NCI-H510A treated with DMSO at 0.1 percent for 48 hours (cell line): ENCODE results near the gene SAA2.
"Not testable (repeated sequence)": the region's sequence is repeated elsewhere in the genome, so short reads cannot be mapped to it uniquely, and the experiment has no call there.

ENCODE experiments used
- DNase-seq: peaks from one replicate; lab custom pipeline; 2025; lab: John Stamatoyannopoulos, UW

Gene SAA2

DNA sequence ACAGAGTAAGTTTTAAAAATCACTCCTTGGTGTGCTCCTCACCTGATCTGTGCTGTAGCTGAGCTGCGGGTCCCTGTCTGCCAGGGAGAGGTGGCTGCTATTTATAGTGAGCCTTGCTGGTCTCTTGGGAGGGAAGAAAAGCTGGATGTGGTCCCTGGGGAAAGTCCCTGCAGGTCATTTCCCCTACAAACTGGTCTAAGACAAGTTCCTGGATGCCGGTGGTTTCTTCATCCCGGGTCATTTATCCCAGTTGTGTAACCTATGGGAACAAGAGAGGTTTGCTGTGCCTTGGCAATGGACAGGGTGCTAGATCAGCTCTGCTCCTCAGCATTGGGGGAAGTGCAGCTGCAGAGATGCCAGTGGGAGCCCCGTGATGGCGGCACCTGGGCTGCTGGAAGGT is at the start of gene SAA2:
Gene SAA2, minus strand, starts transcription at position 108 of the 400 bp plus-strand sequence. CDS start 657 bp downstream, outside the sequence.
- DNase-seq: no peak

DNA sequence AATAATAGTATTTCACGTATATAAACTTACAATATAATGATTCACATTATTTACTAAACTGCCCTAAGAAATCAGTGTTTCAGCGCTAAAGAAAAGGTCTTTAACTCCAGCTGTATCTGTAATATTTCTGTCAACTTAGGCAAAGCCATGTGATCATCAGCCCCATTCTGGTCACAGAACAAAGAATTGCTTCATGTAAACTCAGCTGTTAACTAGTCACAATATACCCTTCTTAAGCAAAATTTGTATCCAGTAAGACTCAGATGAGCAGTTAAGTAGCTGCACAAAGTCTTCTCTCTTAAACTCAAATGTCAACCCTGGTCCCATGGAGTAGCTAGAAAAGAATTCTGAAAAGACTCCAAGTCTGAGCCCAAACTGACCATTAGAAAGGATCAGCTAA is 46.8 kb upstream of the SAA2 start:
- no peak for DNase-seq

- no peak for DNase-seq
Measured at GRCh38 chr11:18294862-18295261, 46.4 kb upstream of the SAA2 start.

- DNase-seq: no peak
Measured at GRCh38 chr11:18288911-18289310, 40.4 kb upstream of the SAA2 start.

DNA sequence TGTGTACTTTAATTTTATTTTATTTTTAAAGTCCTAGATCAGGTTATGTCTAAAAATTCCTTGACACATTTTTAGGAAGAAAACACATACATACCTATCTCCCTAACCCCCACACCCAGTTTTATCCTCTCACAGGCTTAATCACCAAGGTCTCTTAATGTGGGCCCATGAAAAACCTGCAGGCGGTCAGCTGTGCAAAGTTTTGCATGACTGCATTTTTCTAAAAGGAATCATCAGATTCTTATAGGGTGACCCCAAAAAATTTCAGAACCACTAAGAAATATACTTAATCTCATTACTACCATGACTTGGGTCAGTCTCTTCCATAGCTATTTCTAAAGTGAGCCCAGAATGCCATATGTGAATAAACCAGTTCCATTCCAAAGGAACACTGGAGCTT is 37.4 kb upstream of the SAA2 start:
- no peak for DNase-seq

- DNase-seq: no peak
Measured at GRCh38 chr11:18282626-18283025, 34.2 kb upstream of the SAA2 start.

DNA sequence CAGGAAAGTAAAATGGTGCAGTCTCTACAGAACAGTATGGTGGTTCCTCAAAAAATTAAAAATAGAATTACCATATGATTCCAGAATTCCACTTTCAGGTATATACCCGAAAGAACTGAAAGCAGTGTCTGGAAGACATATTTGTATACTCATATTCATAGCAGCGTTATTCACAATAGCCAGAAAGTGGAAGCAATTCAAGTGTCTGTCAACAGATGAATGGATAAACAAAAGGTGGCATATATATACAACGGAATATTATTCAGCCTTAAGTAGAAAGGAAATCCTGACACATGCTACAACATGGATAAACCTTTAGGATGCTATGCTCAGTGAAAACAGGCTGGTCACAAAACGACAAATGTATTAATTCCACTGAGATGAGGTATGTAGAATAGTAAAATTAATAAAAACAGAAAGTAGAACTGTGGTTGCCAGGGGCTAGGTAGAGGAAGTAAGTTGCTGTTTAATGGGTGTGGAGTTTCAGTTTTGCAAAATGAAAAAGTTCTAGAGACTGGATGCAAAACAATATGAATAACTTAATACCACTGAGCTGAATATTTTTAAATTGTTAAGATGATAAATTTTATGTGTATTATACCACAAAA is 32.1 kb upstream of the SAA2 start:
- DNase-seq: no peak

- DNase-seq: no peak
Measured at GRCh38 chr11:18277565-18278271, 29.2 kb upstream of the SAA2 start.

DNA sequence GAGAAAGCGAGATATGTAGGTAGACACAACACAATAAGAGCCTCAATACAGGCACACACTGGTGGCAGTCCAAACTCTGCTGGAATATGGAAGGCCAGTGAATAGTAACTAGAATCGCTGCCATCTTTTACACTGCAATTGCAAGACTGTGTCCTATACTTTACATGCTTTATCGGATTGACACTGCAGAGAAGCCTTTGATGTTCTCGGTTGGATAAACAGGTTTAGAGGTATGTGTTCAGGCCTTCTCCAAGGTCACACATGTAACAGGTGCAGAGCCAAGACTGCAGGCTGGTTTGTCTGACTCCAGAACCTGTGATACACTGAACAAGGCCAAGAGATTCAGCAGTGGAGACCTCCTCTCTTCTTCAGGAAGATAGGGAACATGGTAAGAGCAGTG is 22.7 kb upstream of the SAA2 start:
- no peak for DNase-seq

- DNase-seq: no peak
Measured at GRCh38 chr11:18270102-18270501, 21.6 kb upstream of the SAA2 start.

DNA sequence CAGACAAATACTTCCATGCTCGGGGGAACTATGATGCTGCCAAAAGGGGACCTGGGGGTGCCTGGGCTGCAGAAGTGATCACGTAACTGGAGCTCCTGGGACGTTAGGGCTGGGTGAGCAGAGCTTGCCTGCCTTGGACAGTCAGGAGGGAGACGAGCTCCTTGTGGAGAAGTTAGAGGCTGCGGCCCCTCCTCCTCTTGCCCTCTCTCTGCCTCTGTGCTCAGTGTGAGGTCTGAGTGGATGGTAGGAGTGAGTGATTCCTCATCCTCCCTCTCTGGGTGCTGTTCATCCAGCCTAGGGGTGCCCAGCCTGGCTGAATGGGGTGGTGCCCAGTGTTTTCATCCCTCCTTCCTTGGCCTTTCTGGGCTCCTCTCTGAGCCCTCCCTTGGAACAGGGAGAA is 20.8 kb upstream of the SAA2 start:
- DNase-seq: not testable (repeated sequence)

DNA sequence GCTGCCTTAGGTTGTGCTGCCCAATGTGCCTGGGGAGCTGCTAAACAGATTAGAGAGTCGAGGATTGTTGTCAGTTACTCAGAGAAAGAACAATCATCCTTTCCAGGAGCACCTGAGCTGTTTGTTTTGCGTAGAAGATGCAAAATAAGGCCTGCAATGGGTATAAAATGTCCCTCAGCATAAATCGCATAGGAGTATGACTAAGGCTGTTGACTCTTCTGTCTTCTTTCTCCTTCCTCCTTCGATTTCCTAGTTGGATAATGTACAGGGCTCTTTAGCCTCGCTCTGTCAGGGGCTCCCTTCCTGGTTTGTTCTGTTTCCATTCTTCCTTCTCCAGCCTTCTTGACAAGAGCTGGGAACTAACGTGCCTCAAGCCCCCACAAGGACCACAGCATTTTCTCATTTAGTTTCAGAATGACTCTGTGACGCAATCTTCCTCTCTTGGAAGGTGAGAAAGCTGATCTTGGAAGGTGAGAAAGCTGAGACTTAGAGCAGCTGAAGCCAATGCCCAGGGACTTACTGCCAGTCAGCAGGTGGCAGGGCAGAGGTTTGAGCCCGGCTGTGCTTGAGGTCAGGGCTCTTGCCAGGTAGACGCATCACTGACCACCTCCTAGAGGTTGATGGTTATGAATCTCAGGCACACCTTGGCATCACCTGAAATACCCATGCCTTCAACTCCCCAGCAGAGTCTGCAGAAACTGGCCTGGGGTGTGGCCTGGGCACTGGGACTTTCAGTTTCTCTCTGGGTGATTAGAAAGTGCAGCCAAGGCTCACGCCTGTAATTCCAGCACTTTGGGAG is 19.1 kb upstream of the SAA2 start:
- DNase-seq: not testable (repeated sequence)

DNA sequence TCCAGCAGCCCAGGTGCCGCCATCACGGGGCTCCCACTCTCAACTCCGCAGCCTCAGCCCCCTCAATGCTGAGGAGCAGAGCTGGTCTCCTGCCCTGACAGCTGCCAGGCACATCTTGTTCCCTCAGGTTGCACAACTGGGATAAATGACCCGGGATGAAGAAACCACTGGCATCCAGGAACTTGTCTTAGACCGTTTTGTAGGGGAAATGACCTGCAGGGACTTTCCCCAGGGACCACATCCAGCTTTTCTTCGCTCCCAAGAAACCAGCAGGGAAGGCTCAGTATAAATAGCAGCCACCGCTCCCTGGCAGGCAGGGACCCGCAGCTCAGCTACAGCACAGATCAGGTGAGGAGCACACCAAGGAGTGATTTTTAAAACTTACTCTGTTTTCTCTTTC is 17.5 kb upstream of the SAA2 start, which contains the start of gene SAA1:
Gene SAA1, plus strand, starts transcription at position 316 of the 400 bp plus-strand sequence. CDS start 624 bp downstream, outside the sequence.
- DNase-seq: no peak

DNA sequence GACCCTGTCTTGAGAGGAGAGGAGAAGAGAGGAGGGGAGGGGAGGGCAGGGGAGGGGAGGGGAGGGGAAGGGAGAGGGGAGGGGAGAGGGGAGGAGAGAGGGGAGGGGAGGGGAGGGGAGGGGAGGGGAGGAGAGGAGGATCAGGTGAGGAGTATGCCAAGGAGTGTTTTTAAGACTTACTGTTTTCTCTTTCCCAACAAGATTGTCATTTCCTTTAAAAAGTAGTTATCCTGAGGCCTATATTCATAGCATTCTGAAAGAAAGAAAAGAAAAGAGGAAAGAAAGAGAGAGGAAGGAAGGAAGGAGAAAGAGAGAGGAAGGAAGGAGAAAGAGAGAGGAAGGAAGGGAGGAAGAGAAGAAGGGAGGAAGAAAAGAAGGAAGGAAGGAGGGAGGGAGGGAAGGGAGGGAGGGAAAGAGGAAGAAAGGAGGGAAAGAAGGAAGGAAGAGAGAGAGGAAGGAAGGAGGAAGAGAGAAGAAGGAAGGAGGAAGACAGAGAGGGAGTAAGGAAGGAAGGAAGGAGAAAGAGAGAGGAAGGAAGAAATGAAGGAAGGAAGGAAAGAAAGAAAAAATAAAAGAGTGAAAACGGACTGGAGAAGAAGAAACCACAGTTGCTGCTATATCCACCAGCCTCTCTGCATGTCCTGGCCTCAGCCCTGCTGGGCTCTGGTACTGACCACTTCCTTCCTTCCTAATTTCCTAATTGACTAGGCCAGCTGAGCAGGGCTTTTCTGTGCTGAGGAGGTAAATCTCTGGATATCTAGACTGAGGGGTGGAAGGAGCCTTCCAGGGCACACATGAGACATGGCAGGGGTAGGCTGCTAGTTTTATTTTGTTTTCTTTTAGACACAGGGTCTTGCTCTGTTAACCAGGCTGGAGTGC is 16.4 kb upstream of the SAA2 start:
- no peak for DNase-seq

DNA sequence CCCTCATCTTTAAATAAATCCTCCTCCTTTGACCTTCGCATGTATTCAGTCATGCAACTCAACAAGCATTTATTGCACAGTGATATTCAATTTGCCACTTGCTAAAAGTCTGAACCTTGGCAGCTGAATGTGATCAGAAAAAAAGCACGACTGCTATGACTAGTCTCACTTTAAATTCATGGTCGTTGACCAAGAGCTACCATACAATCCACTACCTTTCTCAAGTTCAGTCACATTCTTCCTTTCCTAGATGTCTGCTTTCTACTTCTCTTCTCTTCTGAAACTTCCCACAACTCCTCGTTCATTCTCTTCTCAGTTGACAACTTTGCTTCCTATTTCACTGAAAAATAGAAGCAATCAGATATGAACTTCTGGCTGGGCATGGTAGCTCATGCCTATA is 15.6 kb upstream of the SAA2 start:
- DNase-seq: no peak

- not testable (repeated sequence) for DNase-seq
Measured at GRCh38 chr11:18262681-18263350, 14.3 kb upstream of the SAA2 start.

GRCh38 chr11:18261721-18262120 is 13.3 kb upstream of the SAA2 start:
- DNase-seq: no peak

GRCh38 chr11:18259259-18259658 is 10.8 kb upstream of the SAA2 start:
- DNase-seq: no peak

- DNase-seq: no peak
Measured at GRCh38 chr11:18254781-18255361, 6.4 kb upstream of the SAA2 start.

GRCh38 chr11:18253778-18254338 is 5.4 kb upstream of the SAA2 start:
- DNase-seq: no peak

DNA sequence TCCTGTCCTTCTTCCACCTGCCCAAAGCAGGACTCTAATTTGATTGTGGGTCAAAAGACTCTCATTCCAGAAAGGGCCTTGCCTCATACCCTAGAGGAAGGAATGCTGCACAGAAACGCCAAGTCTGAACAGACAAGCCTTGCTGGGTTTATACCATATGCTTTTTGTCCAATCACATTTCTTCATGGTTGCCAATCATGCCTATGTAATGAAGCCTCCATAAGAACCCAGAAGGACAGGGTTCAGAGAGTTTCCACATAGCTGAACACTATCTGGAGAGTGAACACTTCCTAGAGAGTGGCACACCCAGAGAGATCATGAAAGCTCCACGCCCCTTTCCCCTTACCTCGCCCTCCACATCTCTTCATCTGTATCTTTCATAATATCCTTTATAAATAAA is 4.8 kb upstream of the SAA2 start:
- DNase-seq: no peak
